GM06990 (cell line): Measurements from ENCODE around the gene KNG1.
"Not testable (repeated sequence)": the region's sequence is repeated elsewhere in the genome, so short reads cannot be mapped to it uniquely, and the experiment has no call there.

Experiments used
- DNase-seq: peaks from one replicate; pipeline ENCODE4 v3.0.0-alpha.2; 2011; ENCODE audit not compliant: insufficient read length; ENCODE audit errors: extremely low read depth
- H3K27me3 ChIP-seq: replicated peaks from 2 replicates; pipeline ENCODE4 v1.6.0; 2011; ENCODE audit warnings: low read length; ENCODE audit not compliant: control insufficient read depth, insufficient read depth
- H3K36me3 ChIP-seq: 2 replicates; pipeline ENCODE4 v1.5.1; 2011; ENCODE audit warnings: low read length; ENCODE audit not compliant: control insufficient read depth, insufficient read depth
- H3K4me3 ChIP-seq: replicated peaks from 2 replicates; pipeline ENCODE4 v1.5.1; 2011; ENCODE audit warnings: low read depth, mild to moderate bottlenecking, control low read depth, low read length
- CTCF ChIP-seq: IDR thresholded peaks from 2 replicates; pipeline ENCODE4 v1.5.1; 2011; ENCODE audit warnings: low read length, control low read depth, mild to moderate bottlenecking, inconsistent platforms; ENCODE audit not compliant: insufficient read depth, poor library complexity, severe bottlenecking

Gene KNG1

GRCh38 chr3:186687120-186687651, 30.0 kb upstream of the KNG1 start:
- no peak overlapping the region for H3K4me3 ChIP-seq
- no peaks in the 10 kb centered on the region for H3K36me3 ChIP-seq
- no peak for DNase-seq
- TF ChIP-seq CTCF, result no peak
- H3K27me3 ChIP-seq, result no peaks in the 10 kb centered on the region

GRCh38 chr3:186690304-186690703, 26.9 kb upstream of the KNG1 start:
- not testable (repeated sequence) for DNase-seq, H3K4me3 ChIP-seq, H3K36me3 ChIP-seq, H3K27me3 ChIP-seq

DNA sequence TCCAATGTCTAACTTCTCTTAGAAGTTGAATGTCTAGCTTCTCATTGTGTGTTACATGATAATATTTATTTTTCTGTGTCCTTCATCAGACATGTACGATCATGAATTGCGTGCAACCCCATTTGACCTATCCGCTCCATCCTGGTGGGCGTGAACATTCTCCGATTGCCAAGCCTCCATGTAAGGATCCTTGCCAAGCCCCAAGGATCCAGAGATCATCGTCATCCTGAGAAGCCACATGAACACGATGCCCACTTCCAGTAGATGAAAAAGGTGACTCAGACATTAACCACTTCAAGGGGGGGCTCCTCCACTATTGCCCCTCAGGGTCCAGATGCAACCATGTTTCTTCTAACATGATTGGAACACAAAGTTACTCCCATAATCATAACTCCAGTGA, 25.5 kb upstream of the KNG1 start:
- no peak for DNase-seq
- no peaks in the 10 kb centered on the region for H3K36me3 ChIP-seq
- H3K27me3 ChIP-seq, result no peaks in the 10 kb centered on the region; the same call in 1 of the 2 replicates
- H3K4me3 ChIP-seq, result no peak overlapping the region
- TF ChIP-seq CTCF, result no peak

DNA sequence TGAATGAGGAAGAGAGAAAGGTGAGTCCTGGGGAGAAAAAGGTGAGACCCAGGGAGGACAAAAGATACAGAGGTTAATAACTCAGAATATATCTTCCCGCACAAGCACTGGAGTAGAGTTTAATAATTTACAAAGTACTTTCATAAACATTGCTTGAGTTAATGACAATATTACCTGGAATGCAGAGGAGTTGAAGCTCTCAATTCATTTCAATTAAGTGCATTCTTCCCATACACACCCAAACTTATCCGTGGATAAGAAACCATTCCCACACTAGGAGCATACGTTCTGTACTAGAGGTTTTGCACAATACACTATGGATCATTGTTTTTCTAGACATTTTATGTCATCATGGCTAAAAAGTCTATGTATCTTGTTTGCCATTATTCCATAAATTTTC, 23.3 kb upstream of the KNG1 start:
- no peaks in the 10 kb centered on the region; the same call in 1 of the 2 replicates for H3K27me3 ChIP-seq
- no peaks in the 10 kb centered on the region for H3K36me3 ChIP-seq
- H3K4me3 ChIP-seq, result no peak overlapping the region

GRCh38 chr3:186694288-186695032, 22.7 kb upstream of the KNG1 start:
- DNase-seq, result no peak
- Histone ChIP-seq H3K36me3 (no peaks in the 10 kb centered on the region), H3K4me3 (no peak overlapping the region), H3K27me3 (no peaks in the 10 kb centered on the region; the same call in 1 of the 2 replicates)
- no peak for TF ChIP-seq CTCF

More for the DNA sequence above, 23.3 kb upstream of the KNG1 start:
- no peak for TF ChIP-seq CTCF
- DNase-seq, result no peak

DNA sequence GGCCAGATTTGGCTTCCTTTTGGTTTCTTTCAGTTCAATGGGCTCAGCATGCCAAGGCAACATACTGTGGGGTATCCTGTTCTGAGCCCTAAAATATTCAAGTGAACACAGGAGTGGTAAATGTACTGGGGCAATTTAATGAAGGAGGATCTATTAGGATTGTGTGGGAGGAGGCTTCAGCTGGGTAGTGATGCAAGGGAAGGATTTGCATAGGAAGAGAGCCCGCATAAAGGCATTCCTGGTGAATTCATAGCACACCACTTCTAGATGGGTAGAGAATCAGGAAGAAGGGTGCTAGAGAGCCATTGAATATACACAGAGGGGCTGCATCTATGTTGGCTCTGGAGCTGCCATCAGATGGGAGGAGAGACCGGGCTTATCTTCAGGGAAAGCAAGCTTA, 20.6 kb upstream of the KNG1 start:
- no peaks in the 10 kb centered on the region for H3K36me3 ChIP-seq
- H3K27me3 ChIP-seq, result no peaks in the 10 kb centered on the region; the same call in 1 of the 2 replicates
- DNase-seq, result no peak
- no peak for TF ChIP-seq CTCF
- no peak overlapping the region for H3K4me3 ChIP-seq
